Caki2 (cell line): ENCODE results near the gene OR4A47. TPM values are rescaled to one million over a fixed set of nuclear protein-coding genes. Genes with fewer than 3 reads are reported as not detected.
"Not testable (repeated sequence)": the region's sequence is repeated elsewhere in the genome, so short reads cannot be mapped to it uniquely, and the experiment has no call there.

Source experiments
- DNase-seq: peaks from one replicate; pipeline ENCODE4 v3.0.0-alpha.2; 2015; ENCODE audit warnings: low read depth
- in situ Hi-C: cut with HindIII; loops from 2 replicates; pipeline ENCODE4 v1.10.0; 2016; ENCODE audit warnings: low sequenced_read_pairs, low pct_unique_long_range_greater_than_20kb, mixed read lengths
- total RNA-seq: library from RNA; depleted of rRNA; stranded (reverse); fragments of >200 nt; shearing (Covaris generic); gene quantifications from 2 replicates; pipeline ENCODE4 v1.2.3, GENCODE V29; 2014; ENCODE audit warnings: low replicate concordance; rRNA removed

Gene OR4A47, protein sequence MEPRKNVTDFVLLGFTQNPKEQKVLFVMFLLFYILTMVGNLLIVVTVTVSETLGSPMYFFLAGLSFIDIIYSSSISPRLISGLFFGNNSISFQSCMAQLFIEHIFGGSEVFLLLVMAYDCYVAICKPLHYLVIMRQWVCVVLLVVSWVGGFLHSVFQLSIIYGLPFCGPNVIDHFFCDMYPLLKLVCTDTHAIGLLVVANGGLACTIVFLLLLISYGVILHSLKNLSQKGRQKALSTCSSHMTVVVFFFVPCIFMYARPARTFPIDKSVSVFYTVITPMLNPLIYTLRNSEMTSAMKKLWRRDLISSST
- total RNA-seq, result not detected in 2 replicates

DNA sequence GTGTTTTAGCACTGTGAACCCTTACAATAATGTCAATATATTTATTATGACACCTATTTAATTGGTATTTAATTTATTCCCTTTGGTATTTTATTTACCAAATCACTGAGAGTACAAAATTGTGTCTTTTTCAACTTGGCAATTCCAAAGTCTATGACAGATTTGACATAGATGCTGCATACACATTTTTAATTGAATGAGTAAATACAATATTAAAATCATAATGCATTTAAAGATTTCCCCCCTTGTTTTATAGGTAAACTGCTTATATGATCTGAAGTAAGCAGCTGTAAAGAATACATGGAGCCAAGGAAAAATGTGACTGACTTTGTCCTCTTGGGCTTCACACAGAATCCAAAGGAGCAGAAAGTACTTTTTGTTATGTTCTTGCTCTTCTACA lies at the start of gene OR4A47:
Gene OR4A47, plus strand, starts transcription at position 301 of the 400 bp plus-strand sequence. Its CDS starts 0 bp downstream, at position 301.
- in situ Hi-C loops, DNase-seq: not testable (repeated sequence)

DNA sequence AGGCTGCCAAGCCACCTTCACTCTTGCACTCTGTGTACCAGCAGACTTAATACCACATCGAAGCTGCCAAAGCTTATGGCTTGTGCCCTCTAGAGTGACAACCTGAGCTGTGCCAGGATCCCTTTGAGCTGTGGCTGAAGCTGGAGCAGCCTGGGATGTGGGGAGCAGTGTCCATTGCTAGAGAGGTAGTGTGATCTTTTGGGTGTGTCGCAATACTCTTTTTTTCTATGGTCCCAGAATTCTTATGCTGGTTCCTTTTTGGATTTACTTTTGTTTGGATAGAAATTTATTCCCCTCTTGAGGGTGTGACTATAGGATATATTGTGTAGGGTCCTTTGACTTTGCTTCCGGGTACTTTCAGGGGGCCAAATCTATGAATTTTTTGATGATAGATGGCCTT lies 32.7 kb upstream of the OR4A47 start:
- in situ Hi-C loops, DNase-seq: not testable (repeated sequence)

DNA sequence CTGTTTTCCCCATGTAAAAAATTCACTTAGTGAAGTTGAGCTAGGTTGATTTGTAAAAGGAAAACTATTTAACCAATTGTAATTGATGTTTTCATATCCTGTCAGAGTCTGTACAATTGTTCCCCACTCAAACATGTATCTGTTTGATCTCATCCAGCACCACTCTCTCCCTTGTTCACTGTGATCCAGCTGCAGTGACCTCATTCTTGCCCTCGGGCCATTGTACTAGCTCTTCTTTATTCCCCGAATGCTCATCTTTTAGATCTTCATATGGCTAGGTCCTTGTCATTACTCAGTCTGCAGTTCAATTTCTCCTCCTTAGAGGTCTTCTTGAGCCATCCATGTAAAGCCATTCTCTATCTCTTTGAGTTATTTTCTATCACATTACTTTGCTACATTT lies 14.6 kb upstream of the OR4A47 start:
- in situ Hi-C loops, DNase-seq: not testable (repeated sequence)

DNA sequence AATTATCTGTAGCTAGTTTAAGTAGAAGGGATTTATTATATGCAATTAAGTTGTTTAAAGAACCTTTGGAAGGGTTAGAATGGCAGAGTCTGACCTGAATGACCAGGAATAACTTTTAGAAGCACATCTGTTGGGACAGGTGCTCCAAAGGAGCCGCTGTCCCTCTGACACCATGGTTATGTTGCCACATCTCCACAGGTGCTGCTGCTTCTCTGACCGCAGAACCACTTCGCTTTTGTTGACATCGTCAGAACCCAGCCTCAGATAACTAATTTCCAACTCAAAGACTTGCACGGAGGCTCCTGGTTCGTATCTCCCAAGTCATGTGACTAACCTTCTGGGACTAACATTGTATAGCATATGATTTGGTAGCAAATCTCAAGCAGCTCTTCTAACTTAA lies 13.9 kb upstream of the OR4A47 start:
- in situ Hi-C loops, DNase-seq: not testable (repeated sequence)

DNA sequence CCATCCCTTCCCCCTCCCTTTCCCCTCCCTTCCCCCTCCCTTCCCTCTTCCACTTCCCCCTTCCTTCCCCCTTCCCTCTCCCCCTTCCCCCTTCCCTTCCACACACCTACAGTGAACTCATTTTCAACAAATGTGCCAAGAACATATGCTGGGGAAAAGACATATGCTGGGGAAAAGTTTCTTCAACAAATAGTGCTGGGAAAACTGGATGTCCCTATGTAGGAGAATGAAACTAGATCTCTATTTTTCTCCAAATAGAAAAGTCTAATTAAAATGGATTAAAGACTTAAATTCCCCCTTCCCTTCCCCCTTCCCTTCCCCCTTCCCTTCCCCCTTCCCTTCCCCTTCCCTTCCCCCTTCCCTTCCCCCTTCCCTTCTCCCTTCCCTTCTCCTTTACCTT lies 17.6 kb downstream of the OR4A47 start:
- in situ Hi-C loops, DNase-seq: not testable (repeated sequence)

DNA sequence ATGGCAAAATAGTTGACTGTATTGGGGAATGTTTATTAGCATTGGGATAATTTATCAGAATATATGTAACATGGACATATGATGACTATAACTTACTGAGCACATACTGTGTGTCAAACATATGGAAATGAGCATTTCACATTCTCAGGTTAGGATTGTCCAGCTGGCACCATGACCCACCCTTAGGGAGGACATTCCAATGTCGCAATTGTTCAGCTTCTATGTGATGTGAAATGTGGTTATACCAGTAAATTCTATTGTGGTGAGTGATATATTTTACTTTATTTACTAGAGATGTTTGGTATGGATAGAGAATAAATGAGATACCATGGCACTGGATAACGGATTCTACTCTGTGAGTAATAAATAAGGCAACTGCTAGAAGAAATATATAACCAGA lies 50.4 kb downstream of the OR4A47 start:
- no peak for DNase-seq
- in situ Hi-C loops, result no loop called here

Other genes with a start within 250 kb of the OR4A47 start
- not detected in 2 replicates for gene OR4X2, start 243.7 kb upstream of the OR4A47 start, total RNA-seq
- not detected in 2 replicates for gene OR4X1, start 224.9 kb upstream of the OR4A47 start, total RNA-seq
- not detected in 2 replicates for gene OR4S1, start 182.6 kb upstream of the OR4A47 start, total RNA-seq
- gene OR4C3, start 163.9 kb upstream of the OR4A47 start, total RNA-seq, result not detected in 2 replicates
- not detected in 2 replicates for gene OR4C5, start 122.3 kb upstream of the OR4A47 start, total RNA-seq